NOMO-1 treated with DMSO at 0.1 percent for 48 hours (cell line): ENCODE data around the gene ATP8B1.
A peak's percentile ranks its signal among the peaks of the same experiment; 100 is the strongest.
"Not testable (repeated sequence)": the region's sequence is repeated elsewhere in the genome, so short reads cannot be mapped to it uniquely, and the experiment has no call there.

Experiments used
- DNase-seq: peaks from one replicate; lab custom pipeline; 2025; ENCODE audit not compliant: unreplicated experiment; lab: John Stamatoyannopoulos, UW

The ATP8B1 gene

DNA sequence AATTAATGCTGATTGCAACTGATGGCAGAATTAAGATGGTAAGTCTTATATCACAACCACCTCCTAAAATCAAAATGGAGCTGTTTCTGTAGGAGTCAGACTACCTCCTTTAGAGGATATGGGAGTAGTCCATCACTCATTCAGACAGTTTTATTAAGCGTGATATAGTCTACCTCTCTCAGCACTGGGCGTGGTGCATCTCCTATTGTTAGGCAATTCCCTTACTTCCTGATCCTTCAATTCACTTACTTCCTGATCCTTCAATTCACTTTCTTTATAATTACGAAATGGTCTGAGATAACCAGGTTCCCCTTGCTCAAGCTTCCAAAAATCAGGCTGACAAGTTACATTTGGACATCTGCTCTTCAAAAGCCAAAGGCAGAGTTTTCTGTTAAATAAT, 31.9 kb downstream of the ATP8B1 start:
- DNase-seq = peak; percentile 82

DNA sequence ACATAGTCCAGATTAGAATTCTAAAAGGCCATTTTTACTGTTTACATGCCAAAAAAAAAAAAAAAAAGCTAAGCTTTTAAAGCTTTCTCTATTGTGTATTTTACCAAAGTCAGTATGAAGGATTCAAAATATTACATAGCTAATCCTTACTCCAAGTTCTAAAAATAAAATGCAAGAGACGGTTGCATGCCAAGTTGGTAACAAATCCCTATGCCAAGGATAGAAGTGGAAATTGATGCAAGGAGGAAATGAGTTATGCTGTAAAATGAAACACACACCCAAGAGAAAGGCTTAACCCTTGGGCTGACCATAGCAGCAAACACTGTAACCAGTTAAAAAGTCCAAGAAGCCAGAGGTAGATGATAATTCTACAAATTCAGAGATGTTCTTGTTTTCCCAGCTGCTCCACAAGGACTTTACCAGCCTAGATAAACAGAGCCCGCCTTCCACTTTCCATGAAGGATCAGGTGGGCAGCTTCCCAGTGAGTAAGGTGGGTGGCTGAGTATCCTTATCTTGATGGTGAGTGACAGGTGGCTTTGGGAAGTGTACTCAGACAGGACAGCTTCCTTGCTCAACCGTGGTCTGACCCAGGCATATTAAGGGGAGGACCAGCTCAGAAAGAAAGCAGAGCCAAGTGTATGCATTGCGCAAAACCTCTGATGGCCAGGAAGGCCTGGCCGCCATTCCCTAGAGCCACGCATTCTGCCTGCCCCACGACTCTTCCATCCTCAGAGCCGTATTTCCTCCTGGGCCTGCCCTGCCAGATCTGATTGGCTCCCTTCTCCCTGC, 34.4 kb downstream of the ATP8B1 start:
- DNase-seq = no peak

DNA sequence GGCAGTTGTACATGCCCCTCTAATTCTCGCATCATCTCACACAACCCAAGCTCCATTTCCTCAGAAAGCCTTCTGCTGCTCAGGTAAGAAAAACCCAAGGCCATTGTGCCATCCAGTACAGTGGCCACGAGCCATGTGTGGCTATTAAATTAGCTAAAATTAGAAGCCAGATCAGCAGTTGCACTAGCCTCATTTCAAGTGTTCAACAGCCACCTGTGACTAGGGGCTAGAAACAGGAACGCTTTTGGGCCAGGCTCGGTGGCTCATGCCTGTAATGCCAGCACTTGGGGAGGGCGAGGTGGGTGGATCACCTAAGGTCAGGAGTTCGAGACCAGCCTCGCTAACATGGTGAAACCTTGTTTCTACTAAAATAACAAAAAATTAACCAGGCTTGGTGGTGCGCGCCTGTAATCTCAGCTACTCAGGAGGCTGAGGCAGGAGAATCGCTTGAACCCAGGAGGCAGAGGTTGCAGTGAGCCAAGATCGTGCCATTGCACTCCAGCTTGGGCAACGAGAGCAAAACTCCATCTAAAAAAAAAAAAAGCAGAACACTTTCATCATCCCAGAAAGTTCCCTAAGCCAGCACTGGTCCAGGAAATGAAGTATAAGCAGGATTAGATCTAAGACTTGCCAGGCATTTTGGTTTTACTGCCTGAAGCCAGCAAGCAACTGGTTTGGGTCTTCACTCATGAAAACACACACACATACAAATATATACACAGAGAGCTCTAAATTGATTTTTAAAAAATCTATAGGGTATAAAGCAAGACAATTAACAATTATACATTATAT, 35.7 kb downstream of the ATP8B1 start:
- DNase-seq = no peak

DNA sequence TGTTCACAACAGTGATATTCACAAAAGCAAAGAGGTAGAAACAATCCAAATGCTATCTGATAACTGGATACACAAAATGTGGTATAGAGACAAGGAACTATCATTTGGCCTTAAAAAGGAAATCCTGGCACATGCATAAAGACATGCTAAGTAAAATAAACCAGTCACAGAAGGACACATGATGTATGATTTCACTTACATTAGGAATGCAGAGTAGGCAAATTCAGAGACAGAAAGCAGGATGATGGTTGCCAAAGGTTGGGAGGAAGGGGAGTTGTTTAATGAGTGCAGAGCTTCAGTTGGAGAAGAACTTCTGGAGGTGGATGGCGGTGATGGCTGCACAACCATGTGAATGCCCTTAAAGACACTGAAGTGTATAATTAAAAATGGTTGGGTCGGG, 38.1 kb downstream of the ATP8B1 start:
- DNase-seq = no peak

DNA sequence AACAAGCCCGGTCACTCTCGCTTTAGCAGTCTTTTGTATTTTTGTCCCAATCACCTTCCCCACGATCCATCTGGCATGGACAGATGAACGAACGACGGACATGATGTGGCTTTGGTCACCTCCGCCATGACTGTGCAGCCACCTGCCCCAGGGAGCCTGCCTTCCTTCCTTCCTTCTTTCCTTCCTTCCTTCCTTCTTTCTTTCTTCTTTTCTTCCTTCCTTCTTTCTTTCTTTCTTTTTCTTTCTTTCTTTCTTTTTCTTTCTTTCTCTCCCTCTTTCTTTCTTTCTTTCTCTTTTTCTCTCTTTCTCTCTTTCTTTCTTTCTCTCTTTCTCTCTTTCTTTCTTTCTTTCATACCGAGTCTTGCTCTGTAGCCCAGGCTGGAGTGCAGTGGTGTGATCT, 39.0 kb downstream of the ATP8B1 start:
- no peak for DNase-seq

DNA sequence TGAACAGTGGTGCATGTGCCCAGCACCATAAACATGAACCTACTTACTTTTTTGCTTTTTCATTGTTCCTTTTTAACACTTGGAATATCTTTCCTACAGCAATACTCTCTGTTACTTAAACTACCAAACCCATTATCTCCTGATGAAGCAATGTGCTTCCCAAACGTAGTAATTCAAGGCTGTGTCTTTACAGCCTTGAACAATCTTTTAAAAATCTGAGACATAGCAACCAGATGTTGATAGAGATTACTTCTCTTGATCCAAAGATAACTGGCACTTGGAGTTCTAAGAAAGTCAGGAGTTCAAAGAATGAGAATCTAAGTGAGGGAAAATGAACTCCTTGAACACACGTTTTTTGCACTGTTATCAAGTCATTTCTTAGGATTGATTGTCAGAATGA, 40.4 kb downstream of the ATP8B1 start:
- no peak for DNase-seq

DNA sequence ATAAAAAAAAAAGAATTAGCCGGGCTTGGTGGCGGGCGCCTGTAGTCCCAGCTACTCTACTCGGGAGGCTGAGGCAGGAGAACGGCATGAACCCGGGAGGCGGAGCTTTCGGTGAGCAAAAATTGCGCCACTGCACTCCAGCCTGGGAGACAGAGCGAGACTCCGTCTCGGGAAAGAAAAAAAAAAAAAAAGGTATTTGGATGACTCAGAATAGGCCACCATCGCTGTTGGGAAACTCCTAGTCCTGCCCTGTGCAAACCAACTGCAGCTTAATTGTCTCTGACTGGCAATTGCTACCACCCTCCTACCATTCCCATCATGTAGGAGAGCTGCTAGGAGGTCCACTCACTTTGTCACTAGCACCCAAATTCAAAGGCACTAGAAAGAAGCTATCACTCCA, 43.5 kb downstream of the ATP8B1 start:
- DNase-seq = no peak

- DNase-seq = no peak
Observed at GRCh38 chr18:57755473-57756067, 47.5 kb downstream of the ATP8B1 start.

GRCh38 chr18:57754577-57755338, 48.4 kb downstream of the ATP8B1 start:
- no peak for DNase-seq

GRCh38 chr18:57753063-57753462, 50.1 kb downstream of the ATP8B1 start:
- DNase-seq = no peak

- DNase-seq = no peak
Observed at GRCh38 chr18:57749604-57749970, 53.5 kb downstream of the ATP8B1 start.

DNA sequence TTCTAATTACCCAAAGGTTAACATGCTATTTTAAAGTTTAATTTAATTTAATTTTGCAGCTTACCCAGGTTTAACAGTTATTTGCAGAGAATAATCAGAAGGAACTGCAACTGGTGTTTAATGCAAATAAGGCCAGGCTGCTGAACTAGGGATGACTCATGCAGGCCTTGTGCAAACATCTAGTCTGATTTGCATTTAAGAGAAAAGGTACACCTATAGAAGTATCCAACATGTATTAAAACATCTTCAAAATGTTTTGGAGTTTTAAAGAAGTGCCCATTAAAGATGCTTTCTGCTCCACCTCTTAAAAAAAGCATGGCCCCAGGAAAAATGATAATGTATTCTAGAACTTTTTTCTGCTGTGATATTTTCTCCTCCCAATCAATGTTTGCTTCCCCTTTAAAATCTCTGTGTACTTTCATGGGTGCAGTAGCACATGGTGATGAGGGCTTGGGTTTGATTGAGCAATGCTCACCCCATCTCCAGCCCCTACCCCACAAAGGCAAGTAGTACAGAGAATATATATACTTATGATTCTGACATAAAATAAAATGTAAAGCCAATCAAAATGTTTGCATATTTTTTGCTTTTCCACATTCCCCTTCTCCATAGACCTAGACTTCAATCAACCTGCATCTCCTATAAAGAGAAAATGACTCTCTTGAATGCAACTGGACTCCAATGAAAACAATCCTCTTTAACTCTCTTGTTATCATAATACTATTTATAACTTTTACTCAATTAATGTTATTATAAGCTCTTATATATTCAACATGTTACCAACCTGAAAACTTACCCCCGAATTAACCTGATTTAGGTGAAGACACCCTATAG, 54.1 kb downstream of the ATP8B1 start:
- peak; percentile 82 for DNase-seq

GRCh38 chr18:57747809-57748680, 55.1 kb downstream of the ATP8B1 start:
- DNase-seq = peak; percentile 6

- DNase-seq = no peak
Observed at GRCh38 chr18:57744211-57744694, 58.9 kb downstream of the ATP8B1 start.

DNA sequence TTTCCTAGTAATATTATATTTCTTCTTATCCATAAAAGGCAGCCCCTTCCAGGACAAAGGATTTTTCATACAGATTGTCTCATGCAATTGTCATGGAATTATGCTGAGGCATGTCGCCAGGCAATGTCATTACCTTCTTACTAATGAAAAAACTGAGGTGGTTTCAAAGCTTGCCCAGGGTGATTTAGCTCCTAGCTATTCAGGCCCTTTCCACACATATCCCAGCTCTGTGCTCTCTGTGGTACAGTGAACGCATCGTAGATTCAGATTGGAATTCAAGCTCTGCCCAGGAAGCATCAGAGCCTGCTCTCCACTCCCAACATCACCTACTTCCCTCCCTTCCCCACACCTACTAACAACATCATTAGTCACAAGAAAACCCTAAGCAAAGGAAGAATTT, 60.1 kb downstream of the ATP8B1 start:
- no peak for DNase-seq

DNA sequence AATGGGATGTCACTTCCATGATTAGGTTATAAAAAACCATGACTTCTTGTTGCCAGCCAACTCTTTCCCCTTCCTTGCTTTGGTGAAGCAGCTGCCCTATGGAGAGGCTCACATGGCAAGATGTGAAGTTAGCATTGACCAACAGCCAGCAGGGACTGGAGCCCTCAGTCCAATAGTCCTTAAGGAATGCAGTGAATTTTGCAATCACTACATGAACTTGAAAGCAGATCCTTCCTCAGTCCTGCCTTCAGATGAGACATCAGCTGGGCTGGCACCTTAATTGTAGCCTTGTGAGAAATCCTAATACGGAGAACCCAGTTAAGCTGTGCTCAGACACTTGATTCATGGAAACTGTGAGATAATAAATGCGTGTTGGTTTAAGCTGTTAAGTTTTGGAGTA, 61.8 kb downstream of the ATP8B1 start:
- no peak for DNase-seq

- no peak for DNase-seq
Observed at GRCh38 chr18:57738078-57738477, 65.0 kb downstream of the ATP8B1 start.

GRCh38 chr18:57737400-57738060, 65.6 kb downstream of the ATP8B1 start:
- peak; percentile 93 for DNase-seq

GRCh38 chr18:57735042-57735441, 68.1 kb downstream of the ATP8B1 start:
- not testable (repeated sequence) for DNase-seq
